Mononuclear cell (primary cell): ENCODE results near the gene AFF1. TPM values are rescaled to one million over a fixed set of nuclear protein-coding genes. Genes with fewer than 3 reads are reported as not detected.
"Not testable (repeated sequence)": the region's sequence is repeated elsewhere in the genome, so short reads cannot be mapped to it uniquely, and the experiment has no call there.

Experiments
- H3K27me3 ChIP-seq: 2 replicates; pipeline ENCODE4 v1.6.0; 2011; ENCODE audit warnings: low read length, control low read depth; ENCODE audit not compliant: insufficient read depth
- H3K4me1 ChIP-seq: 2 replicates; pipeline ENCODE4 v1.5.1; 2011; ENCODE audit warnings: mild to moderate bottlenecking, low read length, control low read depth; ENCODE audit not compliant: insufficient read depth
- H3K4me3 ChIP-seq: 2 replicates; pipeline ENCODE4 v1.5.1; 2011; ENCODE audit warnings: mild to moderate bottlenecking, low read length, moderate library complexity
- H3K9me3 ChIP-seq: 2 replicates; pipeline ENCODE4 v1.5.1; 2011; ENCODE audit warnings: low read depth, mild to moderate bottlenecking, control low read depth, low read length
- total RNA-seq: library from RNA; depleted of rRNA; stranded (reverse); fragments of >200 nt; gene quantifications from one replicate; pipeline ENCODE4 v1.2.3, GENCODE V29; 2012

Gene AFF1
- total RNA-seq, 1 donor: 31.7 TPM

- no peaks in the 10 kb centered on the region for H3K9me3 ChIP-seq
- no peaks in the 10 kb centered on the region for H3K27me3 ChIP-seq
- H3K4me1 ChIP-seq: peaks cover 4% of the 10 kb centered on the region
- H3K4me3 ChIP-seq: no peak overlapping the region
Observed at GRCh38 chr4:87067124-87067885, 132.5 kb downstream of the AFF1 start.

- Histone ChIP-seq H3K4me1 (peaks cover 10% of the 10 kb centered on the region), H3K27me3 (no peaks in the 10 kb centered on the region), H3K4me3 (no peak overlapping the region), H3K9me3 (no peaks in the 10 kb centered on the region)
Observed at GRCh38 chr4:87068583-87069021, 133.8 kb downstream of the AFF1 start.

GRCh38 chr4:87069037-87069742 lies 134.4 kb downstream of the AFF1 start:
- H3K27me3 ChIP-seq: no peaks in the 10 kb centered on the region
- H3K4me1 ChIP-seq: peaks cover 15% of the 10 kb centered on the region
- H3K4me3 ChIP-seq: no peak overlapping the region
- H3K9me3 ChIP-seq: no peaks in the 10 kb centered on the region

GRCh38 chr4:87071401-87071800 lies 136.6 kb downstream of the AFF1 start:
- H3K9me3 ChIP-seq: no peaks in the 10 kb centered on the region
- H3K4me3 ChIP-seq: no peak overlapping the region
- peaks cover 17% of the 10 kb centered on the region for H3K4me1 ChIP-seq
- no peaks in the 10 kb centered on the region for H3K27me3 ChIP-seq

GRCh38 chr4:87072545-87072944 lies 137.7 kb downstream of the AFF1 start:
- H3K27me3 ChIP-seq, H3K9me3 ChIP-seq, H3K4me3 ChIP-seq: not testable (repeated sequence)
- H3K4me1 ChIP-seq: peaks cover 17% of the 10 kb centered on the region

- Histone ChIP-seq H3K4me1 (peaks cover 17% of the 10 kb centered on the region), H3K4me3 (peak overlapping the region; percentile 7), H3K9me3 (no peaks in the 10 kb centered on the region), H3K27me3 (no peaks in the 10 kb centered on the region)
Observed at GRCh38 chr4:87073199-87074120, 138.6 kb downstream of the AFF1 start.

- Histone ChIP-seq H3K9me3 (no peaks in the 10 kb centered on the region), H3K4me3 (peak overlapping the region; percentile 7), H3K27me3 (no peaks in the 10 kb centered on the region), H3K4me1 (peaks cover 13% of the 10 kb centered on the region)
Observed at GRCh38 chr4:87074121-87074488, 139.3 kb downstream of the AFF1 start.

- H3K27me3 ChIP-seq: no peaks in the 10 kb centered on the region
- no peak overlapping the region for H3K4me3 ChIP-seq
- H3K4me1 ChIP-seq: peaks cover 13% of the 10 kb centered on the region
- H3K9me3 ChIP-seq: no peaks in the 10 kb centered on the region
Observed at GRCh38 chr4:87075876-87076275, 141.1 kb downstream of the AFF1 start.

- Histone ChIP-seq H3K4me3 (no peak overlapping the region), H3K4me1 (peaks cover 13% of the 10 kb centered on the region), H3K9me3 (no peaks in the 10 kb centered on the region), H3K27me3 (no peaks in the 10 kb centered on the region)
Observed at GRCh38 chr4:87076690-87077358, 142.0 kb downstream of the AFF1 start.

GRCh38 chr4:87077914-87078585 lies 143.2 kb downstream of the AFF1 start:
- H3K4me1 ChIP-seq: peaks cover 13% of the 10 kb centered on the region

GRCh38 chr4:87078987-87079486 lies 144.2 kb downstream of the AFF1 start:
- Histone ChIP-seq H3K4me1 (peaks cover 3% of the 10 kb centered on the region), H3K27me3 (no peaks in the 10 kb centered on the region), H3K9me3 (no peaks in the 10 kb centered on the region), H3K4me3 (no peak overlapping the region)

More at GRCh38 chr4:87077914-87078585, 143.2 kb downstream of the AFF1 start:
- H3K27me3 ChIP-seq: no peaks in the 10 kb centered on the region
- H3K9me3 ChIP-seq: no peaks in the 10 kb centered on the region
- H3K4me3 ChIP-seq: no peak overlapping the region

- Histone ChIP-seq H3K4me3 (no peak overlapping the region), H3K27me3 (no peaks in the 10 kb centered on the region), H3K9me3 (no peaks in the 10 kb centered on the region), H3K4me1 (no peaks in the 10 kb centered on the region)
Observed at GRCh38 chr4:87079967-87080366, 145.2 kb downstream of the AFF1 start.

- Histone ChIP-seq H3K9me3 (no peaks in the 10 kb centered on the region), H3K27me3 (no peaks in the 10 kb centered on the region), H3K4me1 (no peaks in the 10 kb centered on the region), H3K4me3 (no peak overlapping the region)
Observed at GRCh38 chr4:87080462-87080861, 145.7 kb downstream of the AFF1 start.

GRCh38 chr4:87081826-87082225 lies 147.0 kb downstream of the AFF1 start:
- H3K27me3 ChIP-seq: no peaks in the 10 kb centered on the region
- H3K9me3 ChIP-seq: no peaks in the 10 kb centered on the region
- H3K4me1 ChIP-seq: peaks cover 4% of the 10 kb centered on the region
- no peak overlapping the region for H3K4me3 ChIP-seq
